SU-DHL-6 (cell line): ENCODE results near the gene SFSWAP.

ENCODE experiments used
- H2AFZ ChIP-seq: fragments of 200-600 bp; sonication (generic); 2 replicates; pipeline ENCODE4 v1.6.1; 2014; ENCODE audit warnings: low read depth, mild to moderate bottlenecking, moderate library complexity, mixed read lengths, antibody characterized with exemption, low read length; ENCODE audit not compliant: severe bottlenecking
- H3F3A ChIP-seq: fragments of 200-600 bp; shearing (Covaris generic); 2 replicates; pipeline ENCODE4 v1.6.0; 2016; ENCODE audit warnings: antibody characterized with exemption, mild to moderate bottlenecking; ENCODE audit not compliant: insufficient read depth
- H3K27ac ChIP-seq: fragments of 200-600 bp; sonication (generic); 2 replicates; pipeline ENCODE4 v1.5.1; 2016; ENCODE audit warnings: low read depth, mild to moderate bottlenecking, low read length, moderate library complexity, mixed read lengths
- H3K27me3 ChIP-seq: fragments of 200-600 bp; sonication (generic), shearing (Covaris generic); 2 replicates; pipeline ENCODE4 v1.6.0; 2014; ENCODE audit warnings: mild to moderate bottlenecking, low read length
- H3K36me3 ChIP-seq: fragments of 200-600 bp; sonication (generic); 2 replicates; pipeline ENCODE4 v1.6.1; 2014; ENCODE audit warnings: mild to moderate bottlenecking, low read length, mixed read lengths
- H3K4me2 ChIP-seq: fragments of 300-600, 200-600 bp; shearing (Covaris generic), sonication (generic); 2 replicates; pipeline ENCODE4 v1.6.0; 2014; ENCODE audit warnings: low read length, low read depth, mild to moderate bottlenecking; ENCODE audit not compliant: poor library complexity, severe bottlenecking
- H3K4me3 ChIP-seq: fragments of 200-600 bp; sonication (generic); 2 replicates; pipeline ENCODE4 v1.5.1; 2014; ENCODE audit warnings: antibody characterized with exemption, low read length, mild to moderate bottlenecking, mixed read lengths; ENCODE audit not compliant: insufficient read depth, poor library complexity, severe bottlenecking
- H3K79me2 ChIP-seq: fragments of 200-600 bp; sonication (generic); 2 replicates; pipeline ENCODE4 v1.6.1; 2014; ENCODE audit warnings: mild to moderate bottlenecking, low read length, moderate library complexity; ENCODE audit not compliant: insufficient read depth
- H3K9ac ChIP-seq: fragments of 200-600 bp; sonication (generic); 2 replicates; pipeline ENCODE4 v1.7.0; 2014; ENCODE audit warnings: mild to moderate bottlenecking, low read length
- H3K9me2 ChIP-seq: fragments of 200-600 bp; sonication (generic); replicated peaks from 2 replicates; pipeline ENCODE4 v1.6.1; 2014; ENCODE audit warnings: low read length; ENCODE audit not compliant: insufficient read depth
- H3K9me3 ChIP-seq: fragments of 200-600 bp; sonication (generic); 2 replicates; pipeline ENCODE4 v1.6.1; 2014; ENCODE audit warnings: low read length, mixed read lengths; ENCODE audit not compliant: insufficient read depth
- H4K20me1 ChIP-seq: fragments of 200-600 bp; sonication (generic); 2 replicates; pipeline ENCODE4 v1.6.1; 2014; ENCODE audit warnings: low read depth, mild to moderate bottlenecking, antibody characterized with exemption, low read length, moderate library complexity, mixed read lengths
- CTCF ChIP-seq: fragments of 200-600 bp; sonication (generic); IDR thresholded peaks from one replicate; pipeline ENCODE4 v1.5.1; 2017; ENCODE audit warnings: antibody characterized with exemption, mild to moderate bottlenecking, low read length, moderate library complexity; ENCODE audit not compliant: insufficient read depth, poor library complexity, severe bottlenecking
- EZH2phosphoT487 ChIP-seq: fragments of 200-600 bp; sonication (generic), shearing (Covaris generic); conservative IDR thresholded peaks from 2 replicates; pipeline ENCODE4 v1.6.1; 2018; ENCODE audit warnings: mild to moderate bottlenecking, antibody characterized with exemption, low read length, moderate library complexity, mixed read lengths

The SFSWAP gene

GRCh38 chr12:131725503-131725902 lies 14.6 kb downstream of the SFSWAP start:
- no peaks in the 10 kb centered on the region for H4K20me1 ChIP-seq
- no peaks in the 10 kb centered on the region for H3K9me2 ChIP-seq
- H2AFZ ChIP-seq: no peak overlapping the region
- H3K4me2 ChIP-seq: no peak overlapping the region
- TF ChIP-seq CTCF (no peak), EZH2phosphoT487 (no peak)
- H3K27ac ChIP-seq: no peak overlapping the region
- H3K79me2 ChIP-seq: peaks cover 17% of the 10 kb centered on the region
- peaks cover 31% of the 10 kb centered on the region; the same call in 1 of the 2 replicates for H3K36me3 ChIP-seq
- no peaks in the 10 kb centered on the region for H3K9me3 ChIP-seq
- H3K27me3 ChIP-seq: no peaks in the 10 kb centered on the region
- no peak overlapping the region for H3K9ac ChIP-seq
- no peak overlapping the region for H3K4me3 ChIP-seq
- no peaks in the 10 kb centered on the region for H3F3A ChIP-seq

- H3K4me2 ChIP-seq: no peak overlapping the region
- H3K4me3 ChIP-seq: no peak overlapping the region
- H3K9me3 ChIP-seq: no peaks in the 10 kb centered on the region
- no peaks in the 10 kb centered on the region for H3K9me2 ChIP-seq
- no peak overlapping the region for H3K27ac ChIP-seq
- no peaks in the 10 kb centered on the region for H3K27me3 ChIP-seq
- H3F3A ChIP-seq: no peaks in the 10 kb centered on the region
- H3K79me2 ChIP-seq: peaks cover 10% of the 10 kb centered on the region
- peaks cover 19% of the 10 kb centered on the region; the same call in 1 of the 2 replicates for H3K36me3 ChIP-seq
- no peak for TF ChIP-seq CTCF
- no peak for TF ChIP-seq EZH2phosphoT487
- no peaks in the 10 kb centered on the region for H4K20me1 ChIP-seq
- H3K9ac ChIP-seq: no peak overlapping the region
- no peak overlapping the region for H2AFZ ChIP-seq
Measured at GRCh38 chr12:131728720-131729119, 17.8 kb downstream of the SFSWAP start.

- H2AFZ ChIP-seq: no peak overlapping the region
- H3K9me2 ChIP-seq: no peaks in the 10 kb centered on the region
- peaks cover 5% of the 10 kb centered on the region; the same call in 1 of the 2 replicates for H3K79me2 ChIP-seq
- no peak overlapping the region for H3K27ac ChIP-seq
- no peaks in the 10 kb centered on the region for H3F3A ChIP-seq
- H3K4me2 ChIP-seq: no peak overlapping the region
- TF ChIP-seq EZH2phosphoT487 (no peak), CTCF (no peak)
- no peaks in the 10 kb centered on the region for H3K27me3 ChIP-seq
- no peaks in the 10 kb centered on the region for H4K20me1 ChIP-seq
- no peak overlapping the region for H3K9ac ChIP-seq
- no peaks in the 10 kb centered on the region for H3K9me3 ChIP-seq
- H3K36me3 ChIP-seq: peaks cover 12% of the 10 kb centered on the region; the same call in 1 of the 2 replicates
- H3K4me3 ChIP-seq: no peak overlapping the region
Measured at GRCh38 chr12:131729254-131729955, 18.5 kb downstream of the SFSWAP start.
